Ishikawa (cell line): ENCODE data around the gene BBS7.

Source experiments
- CEBPB ChIP-seq: IDR thresholded peaks from 2 replicates; pipeline ENCODE4 v1.6.1; 2012
- CREB1 ChIP-seq: IDR thresholded peaks from 2 replicates; pipeline ENCODE4 v1.6.1; 2012; ENCODE audit warnings: low read depth
- EGR1 ChIP-seq: IDR thresholded peaks from 2 replicates; pipeline ENCODE4 v1.6.1; 2012
- EP300 ChIP-seq: IDR thresholded peaks from 2 replicates; pipeline ENCODE4 v1.6.1; 2012; ENCODE audit warnings: borderline replicate concordance
- FOXM1 ChIP-seq: IDR thresholded peaks from 2 replicates; pipeline ENCODE4 v1.6.1; 2012; ENCODE audit warnings: low read depth, borderline replicate concordance
- MAX ChIP-seq: IDR thresholded peaks from 2 replicates; pipeline ENCODE4 v1.6.1; 2012
- NFIC ChIP-seq: IDR thresholded peaks from 2 replicates; pipeline ENCODE4 v1.6.1; 2012
- RAD21 ChIP-seq: IDR thresholded peaks from 2 replicates; pipeline ENCODE4 v1.6.1; 2012; ENCODE audit warnings: low read depth
- TAF1 ChIP-seq: IDR thresholded peaks from 2 replicates; pipeline ENCODE4 v1.6.1; 2012; ENCODE audit warnings: low read depth, mild to moderate bottlenecking
- TCF12 ChIP-seq: IDR thresholded peaks from 2 replicates; pipeline ENCODE4 v1.6.1; 2012; ENCODE audit warnings: low read depth
- TEAD4 ChIP-seq: IDR thresholded peaks from 2 replicates; pipeline ENCODE4 v1.6.1; 2012
- YY1 ChIP-seq: IDR thresholded peaks from 2 replicates; pipeline ENCODE4 v1.6.1; 2012; ENCODE audit warnings: low read depth
- ZBTB7A ChIP-seq: IDR thresholded peaks from 2 replicates; pipeline ENCODE4 v1.6.1; 2012; ENCODE audit warnings: low read depth
- TF ChIP-seq, protein P1 (sequence below): IDR thresholded peaks from 2 replicates; pipeline ENCODE4 v1.6.1; 2012; ENCODE audit warnings: low read depth, mild to moderate bottlenecking
- TF ChIP-seq, protein P2 (sequence below): IDR thresholded peaks from 2 replicates; pipeline ENCODE4 v1.6.1; 2012

BBS7 gene

DNA sequence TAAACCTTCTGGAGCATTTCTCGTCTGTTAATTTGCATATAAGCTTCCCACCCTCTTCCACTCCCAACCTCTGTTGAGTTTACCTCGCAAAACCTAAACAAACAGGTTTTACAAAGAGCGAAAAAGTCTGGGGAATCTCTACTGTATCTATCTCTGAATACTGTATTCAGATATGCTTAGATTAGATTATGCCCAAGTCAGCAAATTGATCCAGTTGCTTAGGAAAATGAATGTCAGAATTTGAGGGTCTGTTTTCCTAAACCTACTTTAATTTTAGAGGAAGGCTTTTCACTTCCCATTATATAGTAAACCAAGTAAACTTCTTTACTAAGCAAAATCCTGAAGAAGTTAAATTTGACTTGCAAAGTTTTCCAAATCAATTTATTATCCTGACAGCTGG, 53.3 kb downstream of the BBS7 start:
- TF ChIP-seq CEBPB (no peak), EGR1 (no peak), RAD21 (no peak), YY1 (no peak), FOXM1 (no peak), MAX (no peak), NFIC (no peak), CREB1 (no peak), TEAD4 (no peak), TAF1 (no peak), TCF12 (no peak), ZBTB7A (no peak), EP300 (no peak)
- TF ChIP-seq, protein P1, sequence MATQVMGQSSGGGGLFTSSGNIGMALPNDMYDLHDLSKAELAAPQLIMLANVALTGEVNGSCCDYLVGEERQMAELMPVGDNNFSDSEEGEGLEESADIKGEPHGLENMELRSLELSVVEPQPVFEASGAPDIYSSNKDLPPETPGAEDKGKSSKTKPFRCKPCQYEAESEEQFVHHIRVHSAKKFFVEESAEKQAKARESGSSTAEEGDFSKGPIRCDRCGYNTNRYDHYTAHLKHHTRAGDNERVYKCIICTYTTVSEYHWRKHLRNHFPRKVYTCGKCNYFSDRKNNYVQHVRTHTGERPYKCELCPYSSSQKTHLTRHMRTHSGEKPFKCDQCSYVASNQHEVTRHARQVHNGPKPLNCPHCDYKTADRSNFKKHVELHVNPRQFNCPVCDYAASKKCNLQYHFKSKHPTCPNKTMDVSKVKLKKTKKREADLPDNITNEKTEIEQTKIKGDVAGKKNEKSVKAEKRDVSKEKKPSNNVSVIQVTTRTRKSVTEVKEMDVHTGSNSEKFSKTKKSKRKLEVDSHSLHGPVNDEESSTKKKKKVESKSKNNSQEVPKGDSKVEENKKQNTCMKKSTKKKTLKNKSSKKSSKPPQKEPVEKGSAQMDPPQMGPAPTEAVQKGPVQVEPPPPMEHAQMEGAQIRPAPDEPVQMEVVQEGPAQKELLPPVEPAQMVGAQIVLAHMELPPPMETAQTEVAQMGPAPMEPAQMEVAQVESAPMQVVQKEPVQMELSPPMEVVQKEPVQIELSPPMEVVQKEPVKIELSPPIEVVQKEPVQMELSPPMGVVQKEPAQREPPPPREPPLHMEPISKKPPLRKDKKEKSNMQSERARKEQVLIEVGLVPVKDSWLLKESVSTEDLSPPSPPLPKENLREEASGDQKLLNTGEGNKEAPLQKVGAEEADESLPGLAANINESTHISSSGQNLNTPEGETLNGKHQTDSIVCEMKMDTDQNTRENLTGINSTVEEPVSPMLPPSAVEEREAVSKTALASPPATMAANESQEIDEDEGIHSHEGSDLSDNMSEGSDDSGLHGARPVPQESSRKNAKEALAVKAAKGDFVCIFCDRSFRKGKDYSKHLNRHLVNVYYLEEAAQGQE: no peak
- TF ChIP-seq, protein P2, sequence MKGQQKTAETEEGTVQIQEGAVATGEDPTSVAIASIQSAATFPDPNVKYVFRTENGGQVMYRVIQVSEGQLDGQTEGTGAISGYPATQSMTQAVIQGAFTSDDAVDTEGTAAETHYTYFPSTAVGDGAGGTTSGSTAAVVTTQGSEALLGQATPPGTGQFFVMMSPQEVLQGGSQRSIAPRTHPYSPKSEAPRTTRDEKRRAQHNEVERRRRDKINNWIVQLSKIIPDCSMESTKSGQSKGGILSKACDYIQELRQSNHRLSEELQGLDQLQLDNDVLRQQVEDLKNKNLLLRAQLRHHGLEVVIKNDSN: no peak

GRCh38 chr4:121814756-121815155, 55.5 kb downstream of the BBS7 start:
- TF ChIP-seq ZBTB7A: no peak
- no peak for TF ChIP-seq YY1
- no peak for TF ChIP-seq RAD21
- TF ChIP-seq, protein P1: no peak
- TF ChIP-seq NFIC: no peak
- no peak for TF ChIP-seq EGR1
- no peak for TF ChIP-seq FOXM1
- TF ChIP-seq CREB1: no peak
- TF ChIP-seq CEBPB: no peak
- no peak for TF ChIP-seq TEAD4
- no peak for TF ChIP-seq TCF12
- TF ChIP-seq EP300: no peak
- TF ChIP-seq MAX: no peak
- no peak for TF ChIP-seq TAF1
- TF ChIP-seq, protein P2: no peak

- TF ChIP-seq TAF1: no peak
- TF ChIP-seq CREB1: no peak
These were observed 59.2 kb downstream of the BBS7 start for GRCh38 chr4:121811122-121811521.

DNA sequence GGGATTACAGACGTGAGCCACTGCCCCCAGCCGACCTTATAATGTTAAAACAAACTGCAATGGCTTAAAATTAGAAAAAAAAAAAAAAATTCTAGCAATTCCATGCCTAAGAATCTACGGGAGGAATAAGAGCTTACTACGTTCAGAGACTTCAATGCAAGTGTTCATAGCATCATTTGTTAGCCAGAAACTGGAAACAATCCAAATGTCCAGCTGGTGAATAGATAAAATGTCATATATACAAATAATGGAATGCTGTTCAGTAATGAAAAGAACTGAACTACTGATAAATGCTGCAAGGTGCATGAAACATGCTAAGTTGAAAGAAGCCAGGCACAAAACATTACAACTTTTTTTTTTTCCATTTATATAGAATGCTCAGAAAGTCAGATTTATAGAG, 63.9 kb downstream of the BBS7 start:
- no peak for TF ChIP-seq YY1
- no peak for TF ChIP-seq TAF1
- TF ChIP-seq EGR1: no peak
- TF ChIP-seq CREB1: no peak
- TF ChIP-seq, protein P2: no peak
- no peak for TF ChIP-seq FOXM1
- no peak for TF ChIP-seq TCF12
- TF ChIP-seq EP300: no peak
- no peak for TF ChIP-seq RAD21
- TF ChIP-seq ZBTB7A: no peak
- TF ChIP-seq MAX: no peak

DNA sequence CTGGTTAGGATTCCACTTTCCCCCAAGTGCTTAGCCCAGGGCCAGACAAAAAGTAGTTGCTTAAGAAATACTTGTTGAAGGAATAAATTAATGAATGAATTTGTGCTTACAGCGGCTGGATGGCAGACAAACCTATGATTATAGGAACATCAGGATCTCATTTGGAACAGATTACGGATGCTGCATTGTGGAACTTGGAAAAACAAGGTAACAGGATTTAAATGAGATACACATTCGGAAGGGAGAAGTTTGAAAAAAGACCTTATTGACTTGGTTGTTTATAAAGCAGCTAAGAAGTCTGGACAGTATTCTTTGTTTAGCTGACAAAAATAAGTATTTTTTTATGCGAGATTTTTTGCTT, 68.6 kb downstream of the BBS7 start:
- TF ChIP-seq CREB1 (no peak), ZBTB7A (no peak), MAX (no peak), CEBPB (no peak), RAD21 (no peak), YY1 (no peak), TCF12 (no peak), FOXM1 (no peak), TEAD4 (no peak)
